GM21381 (cell line): ENCODE measurements around the gene DHCR24.
A peak's percentile ranks its signal among the peaks of the same experiment; 100 is the strongest.

Source experiments
- ATAC-seq: cut with Tn5 transposase; IDR thresholded peaks from one replicate; pipeline ENCODE4 v1.9.1; 2021; ENCODE audit warnings: mild to moderate bottlenecking, moderate library complexity; ENCODE audit not compliant: unreplicated experiment

Gene DHCR24

GRCh38 chr1:54818461-54819194 lies 68.4 kb downstream of the DHCR24 start:
- ATAC-seq: no peak

DNA sequence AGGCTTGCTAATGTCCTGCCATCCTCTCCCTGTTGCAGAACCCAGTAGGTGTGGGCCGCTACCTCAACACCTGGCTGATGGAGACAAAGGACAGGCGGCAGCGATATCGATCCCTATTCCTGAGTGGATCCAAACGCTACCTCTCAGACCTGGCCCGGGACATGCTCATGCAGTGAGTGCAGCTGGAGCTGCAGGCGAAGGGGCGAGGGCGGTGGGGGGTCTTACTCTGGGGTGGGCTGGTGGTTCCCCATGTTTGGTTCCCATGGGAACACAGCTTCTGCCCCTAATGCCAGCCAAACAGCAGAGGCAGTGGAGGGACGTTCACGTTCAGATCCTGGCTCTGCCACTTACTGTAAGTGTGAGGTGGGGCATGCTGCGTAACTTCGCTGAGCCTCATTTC lies 70.0 kb downstream of the DHCR24 start:
- no peak for ATAC-seq

GRCh38 chr1:54816130-54816529 lies 70.9 kb downstream of the DHCR24 start:
- ATAC-seq: no peak

- no peak for ATAC-seq
These were observed 71.7 kb downstream of the DHCR24 start for GRCh38 chr1:54815086-54815876.

- ATAC-seq: no peak
These were observed 72.4 kb downstream of the DHCR24 start for GRCh38 chr1:54814571-54814970.

- ATAC-seq: no peak
These were observed 72.9 kb downstream of the DHCR24 start for GRCh38 chr1:54814126-54814498.

DNA sequence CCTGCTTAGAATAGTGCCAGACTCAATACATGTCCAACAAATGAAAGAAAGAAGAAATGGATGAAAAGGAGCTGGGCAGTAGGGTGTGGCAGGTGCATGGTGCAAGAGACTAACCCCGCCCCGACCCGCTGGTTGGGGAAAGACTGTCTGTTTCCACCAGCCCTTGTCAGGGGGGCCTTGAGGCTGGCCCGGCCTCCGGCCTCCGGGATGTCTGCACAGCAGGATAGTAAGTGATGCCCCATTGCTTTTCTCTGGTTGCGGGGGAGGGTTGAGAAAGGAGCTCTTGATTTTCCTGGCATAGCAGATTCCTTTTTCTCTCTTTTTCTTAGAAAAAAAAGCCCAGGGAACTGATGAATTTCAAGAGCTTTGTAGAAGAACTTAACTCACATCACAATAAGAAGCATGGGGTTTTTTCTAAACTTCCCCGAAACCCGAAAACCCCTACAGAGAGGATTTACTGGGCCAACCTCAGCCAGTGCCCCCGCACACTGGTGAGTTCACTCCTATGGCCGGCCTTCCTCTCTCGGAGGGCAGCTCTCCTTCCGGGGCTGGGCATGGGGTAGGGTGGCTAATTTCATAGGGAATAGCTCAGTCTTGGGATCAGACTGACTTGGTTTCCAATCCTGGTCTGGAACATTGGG lies 73.4 kb downstream of the DHCR24 start:
- ATAC-seq: no peak

GRCh38 chr1:54812801-54813484 lies 74.1 kb downstream of the DHCR24 start:
- peak; percentile 47 for ATAC-seq

DNA sequence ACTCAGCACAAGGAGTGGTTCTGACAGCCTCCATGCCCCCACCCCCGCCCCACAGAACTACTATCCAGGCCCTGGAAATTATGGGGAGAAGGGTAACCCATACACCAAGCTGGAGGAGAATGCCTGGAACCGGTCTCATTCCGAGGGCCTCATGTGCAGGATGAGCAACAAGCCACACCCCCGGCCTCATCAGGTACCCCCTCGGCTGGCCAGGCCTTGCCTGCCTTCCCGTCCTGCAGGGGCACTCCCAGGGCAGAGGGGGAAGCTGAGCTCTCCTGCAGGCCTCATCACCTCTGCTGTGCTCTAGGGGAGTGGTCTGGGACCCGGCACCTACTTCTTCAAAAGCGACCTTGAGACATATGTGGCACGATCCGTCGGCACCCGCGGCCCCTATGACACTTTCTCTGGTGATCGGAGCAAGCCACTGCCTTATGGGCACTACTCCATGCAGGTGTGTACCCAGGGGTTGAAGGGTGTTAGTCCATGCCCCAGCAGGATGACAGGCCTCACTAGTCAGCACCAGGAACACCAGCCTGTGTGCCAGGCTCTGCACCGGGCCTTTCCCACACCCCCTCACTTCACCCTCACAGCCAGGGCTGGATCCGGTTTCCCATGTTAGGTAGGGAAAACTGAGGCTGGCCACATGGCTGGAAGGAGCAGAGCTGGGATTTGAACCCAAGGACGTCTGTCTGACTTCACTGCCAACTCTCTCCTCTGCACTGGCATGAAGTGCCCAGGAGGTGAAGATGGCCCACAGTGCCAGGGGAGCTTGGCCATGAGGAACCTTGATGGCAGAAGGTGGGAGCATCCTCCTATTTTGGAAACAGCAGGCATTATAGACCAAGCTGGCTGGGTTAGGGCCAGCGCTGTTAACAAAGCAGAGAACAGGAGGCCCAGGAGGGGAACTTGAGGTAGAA lies 75.0 kb downstream of the DHCR24 start:
- ATAC-seq: no peak

- no peak for ATAC-seq
These were observed 75.9 kb downstream of the DHCR24 start for GRCh38 chr1:54811066-54811465.

- ATAC-seq: peak; percentile 63
These were observed 76.6 kb downstream of the DHCR24 start for GRCh38 chr1:54810153-54810942.

DNA sequence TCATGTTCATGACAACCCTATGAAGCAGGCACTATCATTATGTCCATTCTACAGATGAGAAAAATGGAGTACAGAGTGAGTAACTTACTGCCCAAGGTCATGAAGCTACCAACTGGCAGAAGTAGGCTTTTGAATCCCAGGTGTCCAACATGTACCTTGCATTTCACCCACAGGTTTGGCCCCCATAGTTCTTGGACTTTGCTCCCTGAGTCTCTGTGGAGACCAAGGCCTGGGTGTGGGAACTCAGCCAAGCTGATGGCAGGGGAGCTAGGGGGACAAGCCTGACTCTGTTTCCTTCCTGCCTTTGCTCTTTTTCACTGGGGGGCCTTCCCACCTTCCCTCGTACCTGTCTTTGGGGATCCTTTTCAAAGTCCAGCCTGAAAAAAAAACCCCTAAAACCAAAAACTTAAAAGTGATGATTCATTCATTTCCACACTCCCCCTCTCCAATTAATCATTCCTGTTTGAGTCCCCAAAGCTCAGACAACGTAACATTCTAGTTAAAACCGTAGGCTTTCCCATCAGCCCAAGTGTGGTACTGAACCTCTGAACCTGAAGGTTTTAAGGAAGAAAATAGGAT lies 77.4 kb downstream of the DHCR24 start:
- ATAC-seq: no peak

- no peak for ATAC-seq
These were observed 78.4 kb downstream of the DHCR24 start for GRCh38 chr1:54808443-54809207.

GRCh38 chr1:54807756-54808155 lies 79.2 kb downstream of the DHCR24 start:
- ATAC-seq: no peak

- ATAC-seq: no peak
These were observed 79.9 kb downstream of the DHCR24 start for GRCh38 chr1:54806931-54807611.

GRCh38 chr1:54805981-54806381 lies 81.0 kb downstream of the DHCR24 start:
- ATAC-seq: no peak

GRCh38 chr1:54805466-54805865 lies 81.5 kb downstream of the DHCR24 start:
- ATAC-seq: no peak
